A673 (cell line): Measurements from ENCODE around the gene IDS.
"Not testable (repeated sequence)": the region's sequence is repeated elsewhere in the genome, so short reads cannot be mapped to it uniquely, and the experiment has no call there.

Experiments used
- CTCF ChIP-seq: fragments of 300-800, 200-600 bp; sonication (generic); conservative IDR thresholded peaks from 2 replicates; pipeline ENCODE4 v1.5.1; 2017; ENCODE audit warnings: low read depth, mild to moderate bottlenecking, antibody characterized with exemption, low read length, moderate library complexity, mixed read lengths
- EZH2 ChIP-seq: fragments of 200-600 bp; sonication (generic); IDR thresholded peaks from 2 replicates; pipeline ENCODE4 v1.6.1; 2017; ENCODE audit warnings: borderline replicate concordance, low read depth, mild to moderate bottlenecking, mixed read lengths, antibody characterized with exemption, low read length; ENCODE audit not compliant: poor library complexity, severe bottlenecking

- not testable (repeated sequence) for TF ChIP-seq CTCF, EZH2
Measured at GRCh38 chrX:149520636-149521277, 15.7 kb upstream of the IDS start.
